Measurements from ENCODE around the gene HIC1. TPM values are rescaled to one million over a fixed set of nuclear protein-coding genes. Genes with fewer than 3 reads are reported as not detected.

The HIC1 gene
- total RNA-seq, 1 donor from 2014 or later = 42.6 TPM

DNA sequence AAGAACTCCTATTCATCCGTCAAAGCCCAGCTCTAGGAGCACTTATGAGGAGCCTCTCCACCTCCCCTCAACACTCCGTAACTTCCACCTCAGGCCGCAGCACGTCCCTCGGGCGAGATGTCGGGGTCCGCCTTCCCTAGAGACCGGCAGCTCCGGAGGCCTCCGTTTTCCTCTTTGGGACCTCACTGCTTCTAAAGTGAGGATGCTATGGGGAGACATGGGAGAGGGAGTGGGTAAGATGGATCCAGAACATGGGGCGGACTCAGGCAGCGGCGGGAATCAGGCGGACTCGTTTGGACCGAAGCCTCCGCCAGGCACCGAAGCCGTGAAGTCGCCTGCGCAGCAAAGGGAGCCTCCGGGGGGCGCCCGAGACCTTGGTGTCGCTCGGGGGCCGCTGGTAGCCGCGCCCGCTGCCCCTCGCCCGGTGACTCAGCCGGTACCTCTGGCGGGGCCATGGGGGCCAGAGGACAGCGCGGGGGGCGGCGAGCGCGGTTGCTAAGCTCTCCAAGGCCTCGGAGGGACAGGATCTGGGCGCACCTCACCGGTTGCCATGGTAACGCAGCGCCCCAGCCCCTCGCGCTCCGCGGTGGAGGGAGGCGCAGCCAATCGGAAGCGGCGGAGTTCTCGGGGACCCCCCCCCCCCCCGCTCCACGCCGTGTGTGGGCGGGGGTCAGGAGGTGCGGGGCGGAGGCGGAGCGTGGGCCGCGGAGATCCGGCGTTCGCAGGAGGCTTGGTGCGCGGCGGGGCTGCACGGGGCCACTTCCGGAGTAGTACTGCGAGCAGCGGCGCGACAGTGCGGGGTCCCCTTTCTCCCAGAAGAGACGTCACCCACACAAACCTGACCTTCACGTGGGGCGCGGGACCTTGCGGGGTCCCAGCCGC is 1.3 kb upstream of the HIC1 start:
- peak overlapping the region; percentile 81 for H3K27ac Mint-ChIP-seq
- H3K27me3 Mint-ChIP-seq (ENCODE audit: low read depth) = peaks cover 7% of the 10 kb centered on the region
- intact Hi-C loops (cut with micrococcal nuclease) = loop anchor here (1.0 to 5.0 kb wide), 5 partner anchors 17 to 349 kb away; partner anchors contain the start of genes MNT, SGSM2 and TSR1
- H3K36me3 Mint-ChIP-seq (ENCODE audit: low read depth) = peaks cover 10% of the 10 kb centered on the region
- peaks cover 24% of the 10 kb centered on the region for H3K4me1 Mint-ChIP-seq (ENCODE audit: low read depth)
- peak; percentile 71 for DNase-seq (ENCODE audit: low spot score)
- H3K4me3 Mint-ChIP-seq (ENCODE audit: low read depth) = peak overlapping the region; percentile 78
- no peaks in the 10 kb centered on the region for H3K9me3 Mint-ChIP-seq

DNA sequence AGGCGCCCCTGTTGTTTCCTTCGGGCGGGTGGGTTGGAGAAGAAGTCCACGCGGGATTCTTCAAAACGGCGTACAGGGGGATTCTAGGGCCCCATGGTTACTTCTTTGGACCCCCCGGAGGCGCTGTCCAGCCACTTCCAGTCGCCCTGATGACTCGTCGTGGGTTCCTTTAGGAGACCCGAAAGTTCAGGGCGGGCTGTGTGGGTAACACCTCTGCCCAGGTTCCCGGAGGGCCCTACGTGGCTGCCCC is 716 bp upstream of the HIC1 start:
- Mint-ChIP-seq H3K27me3 (ENCODE audit: low read depth) (peaks cover 7% of the 10 kb centered on the region), H3K4me3 (ENCODE audit: low read depth) (peak overlapping the region; percentile 78), H3K4me1 (ENCODE audit: low read depth) (peaks cover 18% of the 10 kb centered on the region), H3K27ac (peak overlapping the region; percentile 81), H3K36me3 (ENCODE audit: low read depth) (peaks cover 7% of the 10 kb centered on the region), H3K9me3 (no peaks in the 10 kb centered on the region)
- no peak for DNase-seq (ENCODE audit: low spot score)
- intact Hi-C loops (cut with micrococcal nuclease) = loop anchor here (1.0 to 5.0 kb wide), 5 partner anchors 16 to 348 kb away; partner anchors contain the start of genes MNT, SGSM2 and TSR1

DNA sequence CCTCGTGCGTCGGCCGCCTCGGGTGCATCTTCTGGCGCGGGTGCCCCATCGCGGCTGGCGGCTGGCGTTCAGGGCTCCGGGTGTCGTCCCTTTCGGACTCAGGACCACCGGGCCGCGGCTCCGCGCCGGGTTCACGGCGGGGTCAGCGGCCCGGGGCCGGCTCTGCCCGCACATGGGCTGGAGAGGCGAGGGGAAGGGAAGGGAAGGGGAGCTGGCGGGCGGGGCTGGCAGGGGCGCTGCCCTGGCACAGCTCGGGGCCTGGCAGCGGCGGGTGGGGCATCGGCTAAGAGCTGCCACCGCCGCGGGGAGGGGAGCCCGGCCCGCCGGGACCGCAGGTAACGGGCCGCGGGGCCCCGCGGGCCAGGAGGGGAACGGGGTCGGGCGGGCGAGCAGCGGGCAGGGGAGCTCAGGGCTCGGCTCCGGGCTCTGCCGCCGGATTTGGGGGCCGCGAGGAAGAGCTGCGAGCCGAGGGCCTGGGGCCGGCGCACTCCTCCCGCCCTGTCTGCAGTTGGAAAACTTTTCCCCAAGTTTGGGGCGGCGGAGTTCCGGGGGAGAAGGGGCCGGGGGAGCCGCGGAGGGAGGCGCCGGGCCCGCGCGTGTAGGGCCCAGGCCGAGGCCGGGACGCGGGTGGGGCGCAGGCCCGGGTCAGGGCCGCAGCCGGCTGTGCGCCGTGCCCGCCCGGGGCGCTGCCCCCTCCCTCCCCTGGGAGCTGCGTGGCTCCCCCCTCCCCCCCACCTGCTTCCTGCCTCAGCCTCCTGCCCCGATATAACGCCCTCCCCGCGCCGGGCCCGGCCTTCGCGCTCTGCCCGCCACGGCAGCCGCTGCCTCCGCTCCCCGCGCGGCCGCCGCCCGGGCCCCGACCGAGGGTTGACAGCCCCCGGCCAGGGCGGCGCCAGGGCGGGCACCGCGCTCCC is 646 bp downstream of the HIC1 start:
- Mint-ChIP-seq H3K9me3 (no peaks in the 10 kb centered on the region), H3K27ac (no peak overlapping the region), H3K4me1 (ENCODE audit: low read depth) (peaks cover 25% of the 10 kb centered on the region), H3K27me3 (ENCODE audit: low read depth) (peaks cover 7% of the 10 kb centered on the region), H3K4me3 (ENCODE audit: low read depth) (peak overlapping the region; percentile 76), H3K36me3 (ENCODE audit: low read depth) (peaks cover 18% of the 10 kb centered on the region)
- DNase-seq (ENCODE audit: low spot score) = peak; percentile 57
- intact Hi-C loops (cut with micrococcal nuclease) = loop anchor here (1.0 to 5.0 kb wide), 4 partner anchors 189 to 281 kb away; partner anchors contain the start of genes SGSM2 and TSR1

DNA sequence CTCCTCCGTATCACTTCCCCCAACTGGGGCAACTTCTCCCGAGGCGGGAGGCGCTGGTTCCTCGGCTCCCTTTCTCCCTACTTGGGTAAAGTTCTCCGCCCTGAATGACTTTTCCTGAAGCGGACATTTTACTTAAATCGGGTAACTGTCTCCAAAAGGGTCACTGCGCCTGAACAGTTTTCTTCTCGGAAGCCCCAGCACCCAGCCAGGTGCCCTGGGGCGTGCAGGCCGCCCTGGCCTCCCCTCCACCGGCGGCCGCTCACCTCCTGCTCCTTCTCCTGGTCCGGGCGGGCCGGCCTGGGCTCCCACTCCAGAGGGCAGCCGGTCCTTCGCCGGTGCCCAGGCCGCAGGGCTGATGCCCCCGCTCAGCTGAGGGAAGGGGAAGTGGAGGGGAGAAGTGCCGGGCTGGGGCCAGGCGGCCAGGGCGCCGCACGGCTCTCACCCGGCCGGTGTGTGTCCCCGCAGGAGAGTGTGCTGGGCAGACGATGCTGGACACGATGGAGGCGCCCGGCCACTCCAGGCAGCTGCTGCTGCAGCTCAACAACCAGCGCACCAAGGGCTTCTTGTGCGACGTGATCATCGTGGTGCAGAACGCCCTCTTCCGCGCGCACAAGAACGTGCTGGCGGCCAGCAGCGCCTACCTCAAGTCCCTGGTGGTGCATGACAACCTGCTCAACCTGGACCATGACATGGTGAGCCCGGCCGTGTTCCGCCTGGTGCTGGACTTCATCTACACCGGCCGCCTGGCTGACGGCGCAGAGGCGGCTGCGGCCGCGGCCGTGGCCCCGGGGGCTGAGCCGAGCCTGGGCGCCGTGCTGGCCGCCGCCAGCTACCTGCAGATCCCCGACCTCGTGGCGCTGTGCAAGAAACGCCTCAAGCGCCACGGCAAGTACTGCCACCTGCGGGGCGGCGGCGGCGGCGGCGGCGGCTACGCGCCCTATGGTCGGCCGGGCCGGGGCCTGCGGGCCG is 1.6 kb downstream of the HIC1 start:
- H3K27ac Mint-ChIP-seq = peak overlapping the region; percentile 74
- intact Hi-C loops (cut with micrococcal nuclease) = loop anchor here (5.0 kb wide), 1 partner anchor 211 kb away; no protein-coding TSS in a partner anchor
- H3K4me1 Mint-ChIP-seq (ENCODE audit: low read depth) = peaks cover 28% of the 10 kb centered on the region
- H3K27me3 Mint-ChIP-seq (ENCODE audit: low read depth) = peaks cover 6% of the 10 kb centered on the region
- H3K9me3 Mint-ChIP-seq = no peaks in the 10 kb centered on the region
- peak overlapping the region; percentile 76 for H3K4me3 Mint-ChIP-seq (ENCODE audit: low read depth)
- DNase-seq (ENCODE audit: low spot score) = peak; percentile 62
- peaks cover 23% of the 10 kb centered on the region for H3K36me3 Mint-ChIP-seq (ENCODE audit: low read depth)

GRCh38 chr17:2057175-2057759 is 2.4 kb downstream of the HIC1 start:
- H3K4me1 Mint-ChIP-seq (ENCODE audit: low read depth) = peaks cover 28% of the 10 kb centered on the region
- H3K36me3 Mint-ChIP-seq (ENCODE audit: low read depth) = peaks cover 29% of the 10 kb centered on the region
- H3K27me3 Mint-ChIP-seq (ENCODE audit: low read depth) = no peaks in the 10 kb centered on the region
- H3K4me3 Mint-ChIP-seq (ENCODE audit: low read depth) = no peak overlapping the region
- DNase-seq (ENCODE audit: low spot score) = no peak
- no peaks in the 10 kb centered on the region for H3K9me3 Mint-ChIP-seq
- no peak overlapping the region for H3K27ac Mint-ChIP-seq
- intact Hi-C loops (cut with micrococcal nuclease) = loop anchor here (5.0 kb wide), 1 partner anchor 210 kb away; no protein-coding TSS in a partner anchor

GRCh38 chr17:2057760-2058585 is 3.1 kb downstream of the HIC1 start:
- Mint-ChIP-seq H3K4me1 (ENCODE audit: low read depth) (peaks cover 33% of the 10 kb centered on the region), H3K27me3 (ENCODE audit: low read depth) (no peaks in the 10 kb centered on the region), H3K27ac (peak overlapping the region; percentile 65), H3K4me3 (ENCODE audit: low read depth) (peak overlapping the region; percentile 67), H3K36me3 (ENCODE audit: low read depth) (peaks cover 36% of the 10 kb centered on the region), H3K9me3 (no peaks in the 10 kb centered on the region)
- no peak for DNase-seq (ENCODE audit: low spot score)
- intact Hi-C loops (cut with micrococcal nuclease) = loop anchor here (5.0 kb wide), 1 partner anchor 209 kb away; no protein-coding TSS in a partner anchor

- peak overlapping the region; percentile 73 for H3K4me3 Mint-ChIP-seq (ENCODE audit: low read depth)
- no peaks in the 10 kb centered on the region for H3K9me3 Mint-ChIP-seq
- peaks cover 34% of the 10 kb centered on the region for H3K4me1 Mint-ChIP-seq (ENCODE audit: low read depth)
- peaks cover 45% of the 10 kb centered on the region for H3K36me3 Mint-ChIP-seq (ENCODE audit: low read depth)
- intact Hi-C loops (cut with micrococcal nuclease) = loop anchor here (5.0 kb wide), 1 partner anchor 208 kb away; no protein-coding TSS in a partner anchor
- no peaks in the 10 kb centered on the region for H3K27me3 Mint-ChIP-seq (ENCODE audit: low read depth)
- DNase-seq (ENCODE audit: low spot score) = peak; percentile 74
- H3K27ac Mint-ChIP-seq = peak overlapping the region; percentile 75
These were observed 4.0 kb downstream of the HIC1 start for GRCh38 chr17:2058586-2059546.

DNA sequence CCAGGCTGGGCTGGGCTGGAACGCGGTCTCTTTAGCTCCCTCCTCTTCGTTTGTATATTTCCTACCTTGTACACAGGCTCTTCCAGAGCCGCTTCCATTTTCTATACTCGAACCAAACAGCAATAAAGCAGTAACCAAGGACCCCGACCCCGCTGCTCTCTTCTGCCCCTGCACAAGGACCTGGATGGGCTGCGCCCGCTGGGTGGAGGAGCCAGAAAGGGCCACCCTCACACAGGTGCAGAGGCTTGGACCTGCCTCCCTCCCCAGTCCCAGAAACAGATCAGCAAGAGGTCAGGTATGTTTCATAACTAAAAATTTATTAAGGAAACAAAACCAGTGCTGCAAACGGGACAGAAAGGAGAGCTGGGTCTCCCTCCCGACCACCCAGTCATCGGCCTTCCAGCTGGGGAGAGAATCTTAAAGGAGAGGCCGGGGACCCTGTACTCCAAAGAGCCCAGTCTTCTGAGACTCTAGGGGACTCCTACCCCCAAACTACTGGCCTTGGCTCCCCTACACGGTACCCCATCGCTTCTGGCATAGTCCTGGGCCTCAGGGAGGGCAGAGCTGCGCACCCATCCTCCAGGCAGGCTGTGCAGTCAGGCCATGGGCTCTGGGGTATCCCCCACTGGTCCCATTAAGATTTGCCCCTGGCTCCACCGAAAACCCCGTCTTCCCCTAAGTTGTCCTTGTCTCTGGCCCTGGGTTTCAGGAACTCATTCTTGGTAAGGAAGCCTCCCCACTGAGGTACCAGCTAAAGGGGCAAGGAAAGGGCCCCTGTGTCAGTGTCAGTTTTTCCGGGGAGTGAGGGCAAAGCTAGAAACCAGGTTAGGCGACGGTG is 4.9 kb downstream of the HIC1 start:
- H3K27ac Mint-ChIP-seq = peak overlapping the region; percentile 75
- peaks cover 53% of the 10 kb centered on the region for H3K36me3 Mint-ChIP-seq (ENCODE audit: low read depth)
- H3K27me3 Mint-ChIP-seq (ENCODE audit: low read depth) = no peaks in the 10 kb centered on the region
- intact Hi-C loops (cut with micrococcal nuclease) = loop anchor here (5.0 kb wide), 1 partner anchor 208 kb away; no protein-coding TSS in a partner anchor
- DNase-seq (ENCODE audit: low spot score) = no peak
- H3K4me1 Mint-ChIP-seq (ENCODE audit: low read depth) = peaks cover 34% of the 10 kb centered on the region
- H3K9me3 Mint-ChIP-seq = no peaks in the 10 kb centered on the region
- peak overlapping the region; percentile 73 for H3K4me3 Mint-ChIP-seq (ENCODE audit: low read depth)

DNA sequence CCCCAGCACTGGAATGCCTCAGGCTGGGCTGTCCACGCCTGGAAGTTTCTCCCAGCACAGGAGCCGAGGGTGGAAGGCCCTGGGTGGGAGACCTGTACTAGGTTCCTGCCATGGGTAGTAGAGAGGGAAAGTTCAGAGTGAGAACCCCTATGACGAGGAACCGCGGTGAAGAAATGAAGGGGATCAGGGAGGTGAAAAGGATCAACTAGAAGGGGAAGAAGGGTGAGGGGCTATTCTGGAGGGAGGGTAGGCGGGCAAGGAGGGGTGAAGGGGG is 5.4 kb downstream of the HIC1 start:
- Mint-ChIP-seq H3K36me3 (ENCODE audit: low read depth) (peaks cover 59% of the 10 kb centered on the region), H3K9me3 (no peaks in the 10 kb centered on the region), H3K27me3 (ENCODE audit: low read depth) (no peaks in the 10 kb centered on the region), H3K4me3 (ENCODE audit: low read depth) (peak overlapping the region; percentile 41), H3K27ac (peak overlapping the region; percentile 75), H3K4me1 (ENCODE audit: low read depth) (peaks cover 36% of the 10 kb centered on the region)
- no peak for DNase-seq (ENCODE audit: low spot score)
- intact Hi-C loops (cut with micrococcal nuclease) = no loop called here
